ENCODE results near the gene ZNRF1.

ZNRF1 gene

GRCh38 chr16:75028544-75029135, 29.8 kb downstream of the ZNRF1 start:
- no peak for DNase-seq

- no peak for DNase-seq
Measured at GRCh38 chr16:75029854-75030253, 31.0 kb downstream of the ZNRF1 start.

- DNase-seq, result no peak
Measured at GRCh38 chr16:75032655-75033054, 33.8 kb downstream of the ZNRF1 start.

- no peak for DNase-seq
Measured at GRCh38 chr16:75035410-75035968, 36.7 kb downstream of the ZNRF1 start.

- DNase-seq, result no peak
Measured at GRCh38 chr16:75038036-75038858, 39.4 kb downstream of the ZNRF1 start.

GRCh38 chr16:75039941-75040340, 41.1 kb downstream of the ZNRF1 start:
- DNase-seq, result no peak

- DNase-seq, result no peak
Measured at GRCh38 chr16:75042426-75043174, 43.8 kb downstream of the ZNRF1 start.

- no peak for DNase-seq
Measured at GRCh38 chr16:75043175-75043895, 44.5 kb downstream of the ZNRF1 start.

GRCh38 chr16:75044800-75045361, 46.1 kb downstream of the ZNRF1 start:
- DNase-seq, result no peak

- DNase-seq, result no peak
Measured at GRCh38 chr16:75045424-75045823, 46.6 kb downstream of the ZNRF1 start.

- no peak for DNase-seq
Measured at GRCh38 chr16:75048054-75048453, 49.2 kb downstream of the ZNRF1 start.

- DNase-seq, result no peak
Measured at GRCh38 chr16:75048530-75048929, 49.7 kb downstream of the ZNRF1 start.

GRCh38 chr16:75052481-75053202, 53.8 kb downstream of the ZNRF1 start:
- DNase-seq, result no peak

- DNase-seq, result peak; percentile 74
Measured at GRCh38 chr16:75053791-75054555, 55.1 kb downstream of the ZNRF1 start.

- DNase-seq, result no peak
Measured at GRCh38 chr16:75054556-75054947, 55.7 kb downstream of the ZNRF1 start.

- DNase-seq, result no peak
Measured at GRCh38 chr16:75058806-75059205, 60.0 kb downstream of the ZNRF1 start.

GRCh38 chr16:75059411-75059810, 60.6 kb downstream of the ZNRF1 start:
- no peak for DNase-seq

- no peak for DNase-seq
Measured at GRCh38 chr16:75060723-75061122, 61.9 kb downstream of the ZNRF1 start.

GRCh38 chr16:75061669-75062068, 62.8 kb downstream of the ZNRF1 start:
- no peak for DNase-seq

GRCh38 chr16:75062135-75062975, 63.5 kb downstream of the ZNRF1 start:
- DNase-seq, result no peak
